Measurements from ENCODE around the gene BST2.

The BST2 gene

DNA sequence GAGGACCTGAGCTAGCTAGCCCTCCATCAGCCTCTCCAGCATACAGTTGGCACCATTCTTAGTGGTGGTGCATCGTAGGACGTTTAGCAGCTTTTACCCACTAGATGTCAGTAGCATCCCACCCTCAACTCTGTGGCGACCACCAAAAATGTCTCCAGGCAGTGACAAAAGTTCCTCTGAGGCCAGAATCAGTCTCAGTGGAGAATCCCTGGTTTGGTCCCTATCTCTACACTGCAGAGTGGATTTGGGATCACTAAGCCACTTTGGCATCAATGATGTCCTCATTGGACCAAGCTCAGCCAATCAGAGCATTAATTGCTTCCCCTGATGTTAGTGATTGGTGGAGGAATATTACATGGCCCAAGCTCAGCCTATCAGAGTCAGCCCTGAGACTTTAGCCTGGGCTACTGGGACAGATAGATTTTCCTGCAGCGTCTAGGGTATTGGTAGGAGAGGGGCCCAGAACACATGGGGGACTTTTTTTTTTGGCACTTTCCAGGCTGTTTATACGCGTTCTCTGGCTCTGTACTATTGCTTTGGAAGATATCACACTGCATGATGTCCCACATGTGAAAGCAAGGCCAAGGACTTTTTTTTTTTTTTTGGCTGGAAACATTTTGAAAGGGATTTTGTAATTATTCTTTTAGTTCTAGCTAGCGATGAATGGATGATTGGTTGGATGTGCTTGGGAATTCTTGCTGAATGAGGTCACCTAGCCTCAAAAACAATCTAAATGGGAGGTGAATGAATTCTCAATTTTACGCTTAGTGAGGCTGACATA, 36.0 kb upstream of the BST2 start (continued):
- no peak for TF ChIP-seq MYNN (tag by site-specific recombination; IDR thresholded peaks at IDR 0.05; ENCODE audit: borderline replicate concordance)
- peak; percentile 48 for TF ChIP-seq SP2 (tag by site-specific recombination; IDR thresholded peaks at IDR 0.05)
- no peak for TF ChIP-seq ZNF555 (tag by site-specific recombination; conservative IDR thresholded peaks at IDR 0.05)
- no peak for TF ChIP-seq ZSCAN23 (tag by site-specific recombination; IDR thresholded peaks at IDR 0.05)
- no peak for TF ChIP-seq ZNF16 (tag by site-specific recombination; IDR thresholded peaks at IDR 0.05; ENCODE audit: low read depth)
- no peak for TF ChIP-seq ZSCAN30 (tag by site-specific recombination; IDR thresholded peaks at IDR 0.05)
- no peak for TF ChIP-seq FEZF1 (tag by site-specific recombination; IDR thresholded peaks at IDR 0.05)
- no peak for TF ChIP-seq ZNF239 (tag by site-specific recombination; IDR thresholded peaks at IDR 0.05)
- TF ChIP-seq ZNF768 (tag by site-specific recombination; IDR thresholded peaks at IDR 0.05): no peak
- TF ChIP-seq, protein P1, sequence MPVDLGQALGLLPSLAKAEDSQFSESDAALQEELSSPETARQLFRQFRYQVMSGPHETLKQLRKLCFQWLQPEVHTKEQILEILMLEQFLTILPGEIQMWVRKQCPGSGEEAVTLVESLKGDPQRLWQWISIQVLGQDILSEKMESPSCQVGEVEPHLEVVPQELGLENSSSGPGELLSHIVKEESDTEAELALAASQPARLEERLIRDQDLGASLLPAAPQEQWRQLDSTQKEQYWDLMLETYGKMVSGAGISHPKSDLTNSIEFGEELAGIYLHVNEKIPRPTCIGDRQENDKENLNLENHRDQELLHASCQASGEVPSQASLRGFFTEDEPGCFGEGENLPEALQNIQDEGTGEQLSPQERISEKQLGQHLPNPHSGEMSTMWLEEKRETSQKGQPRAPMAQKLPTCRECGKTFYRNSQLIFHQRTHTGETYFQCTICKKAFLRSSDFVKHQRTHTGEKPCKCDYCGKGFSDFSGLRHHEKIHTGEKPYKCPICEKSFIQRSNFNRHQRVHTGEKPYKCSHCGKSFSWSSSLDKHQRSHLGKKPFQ (tag by site-specific recombination; IDR thresholded peaks at IDR 0.05): no peak

DNA sequence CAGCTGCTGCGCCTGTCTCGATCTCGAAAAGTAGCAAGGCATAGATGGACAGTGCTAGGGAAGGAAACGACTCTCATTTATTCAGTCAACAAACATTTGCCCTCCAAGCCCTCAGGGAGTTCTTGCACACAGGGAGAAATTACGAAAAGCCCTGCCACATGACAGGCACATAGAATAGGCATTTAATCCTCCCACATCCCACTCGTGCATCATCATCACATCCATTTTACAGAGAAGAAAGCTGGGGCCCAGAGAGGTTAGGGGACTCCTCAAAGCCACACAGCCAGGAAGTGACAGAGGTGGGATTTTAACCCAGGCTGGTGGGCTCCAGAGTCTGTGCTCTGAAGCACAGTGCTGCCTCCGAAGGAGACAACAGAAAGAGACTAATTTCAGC, 31.4 kb upstream of the BST2 start:
- no peaks in the 10 kb centered on the region for H3K4me1 ChIP-seq (ENCODE audit: control insufficient read depth, insufficient read depth, low read length)
- TF ChIP-seq ZNF768 (tag by site-specific recombination; IDR thresholded peaks at IDR 0.05) (0 out of 2 replicates have a peak, but pooled peaks have one; percentile 55), ZNF747 (tag by site-specific recombination; IDR thresholded peaks at IDR 0.05) (no peak)
- H3K36me3 ChIP-seq (ENCODE audit: control insufficient read depth in 2 of 2, insufficient read depth in 1 of 2, low read length in 2 of 2): peaks cover 0 to 8% of the 10 kb centered on the region in 2 experiments; a peak in 2 of 3 replicates
- H3K9me3 ChIP-seq (ENCODE audit: control insufficient read depth, insufficient read depth, low read depth, low read length): no peaks in the 10 kb centered on the region
- H3K27ac ChIP-seq (ENCODE audit: extremely low read depth, low read depth, low read length): no peak overlapping the region
- ChIA-PET CTCF (interaction anchor here (0.8 kb wide), 1 partner anchor 17 kb away, joined by 3 read pairs; the partner anchor contains the start of gene MVB12A), POLR2A (no interaction called here)
- H3K4me3 ChIP-seq (ENCODE audit: low read depth, low read length): no peak overlapping the region

DNA sequence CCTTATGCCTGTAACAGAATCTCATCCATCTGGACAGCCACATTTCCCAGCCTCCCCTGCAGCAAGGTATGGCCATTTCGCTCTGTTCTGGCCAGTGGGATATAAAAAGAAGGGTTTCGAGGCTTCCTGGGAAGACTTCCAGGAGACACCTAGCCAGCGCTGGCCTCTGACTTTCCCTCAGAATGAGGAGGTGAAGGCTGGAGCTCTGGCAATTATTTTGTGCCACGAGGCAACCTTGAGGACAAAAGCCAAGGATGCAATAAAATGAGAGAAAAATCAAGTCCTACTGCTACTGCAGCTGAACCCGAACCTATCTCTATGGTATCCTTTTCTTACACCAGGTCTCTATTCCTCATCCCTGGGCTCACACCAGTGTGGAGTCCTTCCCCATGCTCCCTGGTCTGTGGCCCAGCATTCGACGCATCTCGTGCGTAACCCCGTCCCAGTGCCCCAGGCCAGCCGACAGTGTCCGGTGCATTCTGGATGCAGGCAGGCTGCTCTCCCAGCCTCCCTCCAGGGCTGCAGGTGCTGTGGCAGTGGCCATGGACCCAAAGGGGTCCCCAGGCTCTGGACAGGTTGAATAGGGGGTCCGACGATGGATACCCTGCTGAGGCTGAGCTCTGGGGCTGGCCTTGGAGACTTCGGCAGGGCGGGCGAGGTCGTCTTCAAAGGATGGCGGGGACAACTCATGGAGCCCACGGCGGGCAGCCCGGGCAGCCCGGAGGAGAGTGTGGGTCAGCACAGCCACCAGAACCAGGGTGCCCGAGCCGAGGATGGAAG, 30.9 kb upstream of the BST2 start:
- no peaks in the 10 kb centered on the region for H3K9me3 ChIP-seq (ENCODE audit: control insufficient read depth, insufficient read depth, low read depth, low read length)
- TF ChIP-seq, protein P2, sequence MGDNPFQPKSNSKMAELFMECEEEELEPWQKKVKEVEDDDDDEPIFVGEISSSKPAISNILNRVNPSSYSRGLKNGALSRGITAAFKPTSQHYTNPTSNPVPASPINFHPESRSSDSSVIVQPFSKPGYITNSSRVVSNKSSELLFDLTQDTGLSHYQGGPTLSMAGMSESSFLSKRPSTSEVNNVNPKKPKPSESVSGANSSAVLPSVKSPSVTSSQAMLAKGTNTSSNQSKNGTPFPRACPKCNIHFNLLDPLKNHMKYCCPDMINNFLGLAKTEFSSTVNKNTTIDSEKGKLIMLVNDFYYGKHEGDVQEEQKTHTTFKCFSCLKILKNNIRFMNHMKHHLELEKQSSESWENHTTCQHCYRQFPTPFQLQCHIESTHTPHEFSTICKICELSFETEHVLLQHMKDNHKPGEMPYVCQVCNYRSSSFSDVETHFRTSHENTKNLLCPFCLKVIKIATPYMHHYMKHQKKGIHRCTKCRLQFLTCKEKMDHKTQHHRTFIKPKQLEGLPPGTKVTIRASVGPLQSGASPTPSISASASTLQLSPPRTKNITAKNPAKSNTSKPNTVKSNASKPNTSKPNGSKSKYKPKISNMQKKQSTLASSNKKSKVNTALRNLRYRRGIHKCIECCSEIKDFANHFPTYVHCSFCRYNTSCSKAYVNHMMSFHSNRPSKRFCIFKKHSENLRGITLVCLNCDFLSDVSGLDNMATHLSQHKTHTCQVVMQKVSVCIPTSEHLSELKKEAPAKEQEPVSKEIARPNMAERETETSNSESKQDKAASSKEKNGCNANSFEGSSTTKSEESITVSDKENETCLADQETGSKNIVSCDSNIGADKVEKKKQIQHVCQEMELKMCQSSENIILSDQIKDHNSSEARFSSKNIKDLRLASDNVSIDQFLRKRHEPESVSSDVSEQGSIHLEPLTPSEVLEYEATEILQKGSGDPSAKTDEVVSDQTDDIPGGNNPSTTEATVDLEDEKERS (tag by site-specific recombination; IDR thresholded peaks at IDR 0.05): peak; percentile 94
- TF ChIP-seq, protein P3, sequence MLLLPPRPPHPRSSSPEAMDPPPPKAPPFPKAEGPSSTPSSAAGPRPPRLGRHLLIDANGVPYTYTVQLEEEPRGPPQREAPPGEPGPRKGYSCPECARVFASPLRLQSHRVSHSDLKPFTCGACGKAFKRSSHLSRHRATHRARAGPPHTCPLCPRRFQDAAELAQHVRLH (tag by site-specific recombination; IDR thresholded peaks at IDR 0.05): peak; percentile 68
- TF ChIP-seq ZSCAN23 (tag by site-specific recombination; IDR thresholded peaks at IDR 0.05): no peak
- no peak overlapping the region for H3K27ac ChIP-seq (ENCODE audit: extremely low read depth, low read depth, low read length)
- no peaks in the 10 kb centered on the region for H3K4me1 ChIP-seq (ENCODE audit: control insufficient read depth, insufficient read depth, low read length)
- CTCF ChIA-PET: no interaction called here
- POLR2A ChIA-PET: no interaction called here
- no peak overlapping the region for H3K4me3 ChIP-seq (ENCODE audit: low read depth, low read length)
- peaks cover 0 to 8% of the 10 kb centered on the region in 2 experiments; a peak in 2 of 3 replicates for H3K36me3 ChIP-seq (ENCODE audit: control insufficient read depth in 2 of 2, insufficient read depth in 1 of 2, low read length in 2 of 2)

Data from HEK293 (cell line).